Fibroblast of mammary gland (primary cell): ENCODE measurements around the gene AGXT2.
"Not testable (repeated sequence)": the region's sequence is repeated elsewhere in the genome, so short reads cannot be mapped to it uniquely, and the experiment has no call there.

Experiments
- DNase-seq: peaks from one replicate; pipeline ENCODE4 v3.0.0-alpha.2; 2010; ENCODE audit warnings: low read depth
- H3K4me3 ChIP-seq: 2 replicates; pipeline ENCODE4 v1.5.1; 2011; ENCODE audit warnings: low read depth, mild to moderate bottlenecking, low read length, moderate library complexity; ENCODE audit not compliant: control insufficient read depth
- CTCF ChIP-seq: conservative IDR thresholded peaks from 2 replicates; pipeline ENCODE4 v1.5.1; 2011; ENCODE audit warnings: low read depth, low read length, inconsistent platforms; ENCODE audit not compliant: control insufficient read depth, insufficient read depth

Gene AGXT2

DNA sequence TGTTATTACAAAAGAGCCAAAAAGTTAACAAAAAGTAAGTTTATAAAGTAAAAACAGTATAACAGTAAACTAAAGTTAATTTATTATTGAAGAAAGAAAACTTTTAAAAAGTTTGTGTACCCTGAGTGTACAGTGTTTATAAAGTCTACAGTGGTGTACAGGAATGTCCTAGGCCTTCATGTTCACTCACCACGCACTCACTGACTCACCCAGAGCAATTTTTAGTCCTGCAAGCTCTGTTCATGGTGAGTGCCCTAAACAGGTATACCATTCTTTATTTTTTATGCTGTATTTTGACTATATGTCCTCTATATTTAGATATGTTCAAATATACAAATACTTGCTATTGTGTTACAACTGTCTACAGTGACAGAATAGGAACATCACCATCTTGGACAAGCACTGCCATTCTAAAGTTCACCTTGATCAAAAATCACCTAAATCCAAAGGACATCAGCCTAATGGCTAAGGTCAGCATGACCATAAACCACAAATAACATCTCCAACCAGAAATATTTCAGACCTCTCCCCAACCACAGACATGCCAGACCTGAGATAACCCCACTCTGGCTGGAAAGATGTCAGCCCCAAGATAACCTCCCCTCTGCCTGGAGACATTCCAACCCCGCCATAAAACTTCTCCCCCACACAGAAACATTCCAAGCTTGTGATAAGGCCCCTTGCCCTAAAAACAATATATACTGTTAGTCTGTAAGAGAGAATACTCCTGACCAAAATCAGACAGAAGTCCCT lies 56.1 kb downstream of the AGXT2 start:
- no peak overlapping the region for H3K4me3 ChIP-seq
- no peak for TF ChIP-seq CTCF
- peak; percentile 17 for DNase-seq

DNA sequence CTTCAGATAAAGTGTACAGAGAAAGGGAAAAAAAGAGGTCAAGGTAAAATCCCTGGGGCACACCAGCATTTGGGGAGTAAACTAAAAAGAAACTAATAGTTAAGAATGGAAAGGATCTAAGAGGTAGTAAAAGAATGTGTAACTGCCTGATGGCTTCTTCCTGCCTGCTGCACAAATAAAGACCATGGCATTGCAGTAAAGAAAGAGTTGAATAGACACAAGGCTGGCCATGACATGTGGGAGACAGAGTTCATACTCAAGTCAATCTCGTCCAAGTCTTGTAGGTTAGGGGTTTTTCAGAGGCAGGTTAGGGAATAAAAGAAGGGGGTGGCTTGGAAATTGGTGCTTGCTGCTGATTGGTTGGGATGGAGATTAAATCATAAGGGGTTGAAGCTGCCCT lies 60.8 kb downstream of the AGXT2 start:
- no peak for DNase-seq
- no peak for TF ChIP-seq CTCF

DNA sequence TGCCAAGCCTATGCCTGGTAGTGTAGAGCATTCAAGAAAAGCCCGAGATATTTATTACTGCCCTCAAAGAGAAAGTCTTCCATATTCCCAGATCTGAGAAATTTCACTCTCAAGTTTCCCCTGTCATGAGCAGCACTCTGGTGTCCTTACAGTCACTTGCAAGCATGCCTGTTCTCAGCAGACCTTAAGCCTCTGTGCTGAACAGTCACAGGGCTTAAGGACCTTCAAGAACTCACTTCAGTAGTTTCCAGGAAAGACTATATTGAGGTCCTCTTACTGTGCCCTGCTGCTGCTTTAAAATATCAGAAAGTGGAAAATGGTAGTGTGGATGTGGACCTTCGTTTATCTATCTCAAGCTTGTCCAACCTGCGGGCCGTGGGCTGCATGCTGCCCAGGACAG lies 64.9 kb downstream of the AGXT2 start:
- no peak for TF ChIP-seq CTCF
- no peak overlapping the region for H3K4me3 ChIP-seq
- DNase-seq = no peak

More for the DNA sequence above, 60.8 kb downstream of the AGXT2 start:
- H3K4me3 ChIP-seq = no peak overlapping the region

DNA sequence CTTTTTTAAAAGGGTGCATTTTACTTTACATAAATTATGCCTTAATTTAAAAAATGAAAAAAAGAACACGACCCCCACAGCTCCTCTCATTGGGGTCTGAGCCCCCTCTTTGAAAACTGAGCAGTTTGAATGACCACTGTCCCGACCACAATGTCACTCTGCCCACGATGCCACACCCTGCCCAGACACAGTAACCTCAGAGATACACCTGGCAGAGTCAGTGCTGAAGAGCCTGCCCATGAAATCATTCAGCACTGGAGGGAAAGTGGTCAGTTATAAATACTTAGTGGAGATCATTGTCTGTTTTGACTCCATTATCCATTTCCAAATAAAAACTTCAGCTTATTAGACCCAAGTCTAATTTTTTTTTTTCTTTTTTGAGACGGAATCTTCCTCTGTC lies 69.1 kb downstream of the AGXT2 start:
- DNase-seq = no peak
- no peak for TF ChIP-seq CTCF
- no peak overlapping the region for H3K4me3 ChIP-seq

DNA sequence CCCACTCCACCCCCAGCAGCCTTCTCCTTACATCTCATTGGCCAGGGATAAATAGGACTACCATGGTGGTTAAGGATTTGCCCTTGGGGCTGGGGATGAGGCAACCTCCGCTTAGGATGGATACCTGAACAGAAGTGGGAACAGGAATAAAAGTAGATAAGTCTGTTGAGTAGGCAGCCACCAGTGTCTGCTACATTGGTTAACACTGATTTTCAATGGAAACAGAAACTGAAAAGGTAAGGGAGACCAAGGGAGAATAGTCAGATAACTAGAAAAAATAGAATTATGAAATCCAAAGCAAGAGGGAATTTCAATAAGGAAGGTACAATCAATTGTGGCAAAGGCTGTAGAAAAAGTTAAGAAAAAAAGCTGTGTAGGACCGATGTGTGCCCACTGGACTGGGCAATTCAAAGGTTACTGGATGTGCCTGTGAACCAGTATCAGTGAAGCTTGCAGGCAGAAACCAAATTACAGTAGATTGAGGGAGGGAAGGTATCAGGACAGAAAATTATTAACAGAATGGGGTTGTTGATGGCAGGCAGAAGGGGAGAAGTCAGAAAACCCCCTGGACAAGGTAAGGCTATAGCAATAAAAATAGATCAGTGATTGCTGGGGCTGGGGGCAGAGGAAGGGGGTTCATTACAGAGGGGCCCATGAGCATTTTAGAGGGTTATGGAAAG lies 69.7 kb downstream of the AGXT2 start:
- no peak overlapping the region for H3K4me3 ChIP-seq
- no peak for TF ChIP-seq CTCF
- DNase-seq = no peak

- H3K4me3 ChIP-seq = no peak overlapping the region
- no peak for DNase-seq
- TF ChIP-seq CTCF = no peak
These were observed 71.4 kb downstream of the AGXT2 start for GRCh38 chr5:34976347-34976746.

- DNase-seq, H3K4me3 ChIP-seq: not testable (repeated sequence)
These were observed 76.1 kb downstream of the AGXT2 start for GRCh38 chr5:34971655-34972054.
